ENCODE data around the gene D2HGDH.

D2HGDH gene

GRCh38 chr2:241734467-241735208 lies at the start of gene D2HGDH:
Gene D2HGDH (plus strand): TSS chr2:241734630. CDS start chr2:241735225, 595 bp downstream.
- no peak for TF ChIP-seq GATA2 (IDR thresholded peaks at IDR 0.05; ENCODE audit: low read depth, low read length)
- no peak for TF ChIP-seq GATA3 (IDR thresholded peaks at IDR 0.05; ENCODE audit: low read depth, low read length)

DNA sequence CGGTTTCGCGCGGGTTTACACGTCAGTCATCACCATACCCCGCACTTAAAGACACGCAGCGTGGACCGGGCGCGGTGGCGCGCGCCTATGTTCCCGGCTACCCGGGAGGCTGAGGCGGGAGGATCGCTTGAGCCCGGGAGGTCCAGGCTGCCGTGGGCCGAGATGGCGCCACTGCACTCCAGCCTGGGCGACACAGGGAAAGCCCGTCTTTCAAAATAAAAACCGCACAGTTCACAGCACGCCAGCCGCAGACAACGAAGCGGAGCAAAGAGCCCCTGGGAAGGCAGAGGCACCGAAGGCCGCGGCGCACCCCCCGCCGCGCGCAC lies 48.1 kb upstream of the D2HGDH start:
- TF ChIP-seq GATA3 (IDR thresholded peaks at IDR 0.05; ENCODE audit: low read depth, low read length) (no peak), GATA2 (IDR thresholded peaks at IDR 0.05; ENCODE audit: low read depth, low read length) (no peak)

GRCh38 chr2:241686650-241687425 lies 47.6 kb upstream of the D2HGDH start, which contains the start of gene DTYMK:
Gene DTYMK (minus strand): TSS chr2:241686815. CDS start chr2:241686783, 32 bp downstream.
- TF ChIP-seq GATA2 (IDR thresholded peaks at IDR 0.05; ENCODE audit: low read depth, low read length) (no peak), GATA3 (IDR thresholded peaks at IDR 0.05; ENCODE audit: low read depth, low read length) (no peak)

DNA sequence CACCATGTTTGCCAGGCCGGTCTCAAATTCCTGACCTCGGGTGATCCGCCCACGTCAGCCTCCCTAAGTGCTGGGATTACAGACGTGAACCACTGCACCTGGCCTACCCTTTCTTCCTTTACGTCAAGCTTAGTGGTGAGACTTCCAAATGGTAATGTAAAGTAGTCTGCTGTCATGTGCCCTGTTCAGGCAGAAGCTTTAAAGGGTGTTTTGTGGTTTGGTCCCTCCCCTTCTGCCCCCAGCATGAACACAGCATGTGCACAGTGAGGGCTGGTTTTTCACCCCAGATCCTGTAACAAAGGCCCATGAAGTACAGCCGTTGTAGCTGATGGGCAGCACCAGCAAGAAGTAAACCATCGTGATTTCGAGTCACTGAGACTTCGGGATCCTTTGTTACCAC lies 45.1 kb upstream of the D2HGDH start:
- TF ChIP-seq GATA2 (IDR thresholded peaks at IDR 0.05; ENCODE audit: low read depth, low read length): no peak
- no peak for TF ChIP-seq GATA3 (IDR thresholded peaks at IDR 0.05; ENCODE audit: low read depth, low read length)

- no peak for TF ChIP-seq GATA2 (IDR thresholded peaks at IDR 0.05; ENCODE audit: low read depth, low read length)
- no peak for TF ChIP-seq GATA3 (IDR thresholded peaks at IDR 0.05; ENCODE audit: low read depth, low read length)
Observed at GRCh38 chr2:241690202-241690717, 44.2 kb upstream of the D2HGDH start.

GRCh38 chr2:241692448-241692847 lies 42.0 kb upstream of the D2HGDH start:
- TF ChIP-seq GATA2 (IDR thresholded peaks at IDR 0.05; ENCODE audit: low read depth, low read length): no peak
- TF ChIP-seq GATA3 (IDR thresholded peaks at IDR 0.05; ENCODE audit: low read depth, low read length): no peak

GRCh38 chr2:241695651-241696050 lies 38.8 kb upstream of the D2HGDH start:
- TF ChIP-seq GATA3 (IDR thresholded peaks at IDR 0.05; ENCODE audit: low read depth, low read length) (no peak), GATA2 (IDR thresholded peaks at IDR 0.05; ENCODE audit: low read depth, low read length) (no peak)

GRCh38 chr2:241701149-241701398 lies 33.4 kb upstream of the D2HGDH start:
- TF ChIP-seq GATA2 (IDR thresholded peaks at IDR 0.05; ENCODE audit: low read depth, low read length) (no peak), GATA3 (IDR thresholded peaks at IDR 0.05; ENCODE audit: low read depth, low read length) (no peak)

DNA sequence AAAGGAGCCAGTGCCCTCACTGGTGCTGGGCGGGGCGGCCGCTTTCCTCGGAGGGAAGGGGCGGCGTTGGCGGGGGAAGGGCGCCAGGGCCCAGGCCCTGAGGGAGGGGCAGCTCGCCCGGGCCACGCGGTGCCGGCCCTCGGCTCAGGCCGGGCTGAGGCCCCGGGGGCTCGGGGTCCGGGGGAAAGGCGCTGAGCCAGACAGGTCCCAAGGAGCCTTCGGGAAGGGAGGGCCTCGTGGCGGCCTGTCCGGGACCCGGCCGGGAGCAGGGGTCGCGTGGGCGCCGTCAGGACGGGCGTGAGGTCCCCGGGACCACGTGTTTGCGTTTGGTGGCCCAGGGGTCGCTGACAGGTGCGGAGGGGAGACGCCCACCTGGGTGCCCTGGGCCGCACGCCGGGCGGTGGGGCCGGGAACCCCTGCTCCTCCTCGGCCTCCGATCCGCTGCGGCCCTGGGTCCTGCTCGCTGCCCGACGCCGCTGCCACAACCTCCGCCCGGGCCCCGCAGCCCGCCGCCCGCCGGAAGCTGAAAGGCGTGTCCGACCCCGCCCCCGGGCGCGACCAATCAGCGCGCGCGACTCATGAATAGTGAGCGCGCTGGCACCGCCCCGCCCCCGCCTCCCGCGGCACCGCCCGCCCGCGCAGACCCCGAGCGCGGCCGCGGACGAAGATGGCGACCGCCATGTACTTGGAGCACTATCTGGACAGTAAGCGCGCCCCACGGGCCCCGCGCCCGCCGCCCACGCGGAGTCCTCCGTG lies 32.9 kb upstream of the D2HGDH start, which contains the start of gene ING5:
ING5 (plus strand) TSS at position 641 of the 756 bp plus-strand sequence; CDS start at position 668, 27 bp downstream.
- TF ChIP-seq GATA3 (IDR thresholded peaks at IDR 0.05; ENCODE audit: low read depth, low read length): no peak
- TF ChIP-seq GATA2 (IDR thresholded peaks at IDR 0.05; ENCODE audit: low read depth, low read length): no peak

- TF ChIP-seq GATA2 (IDR thresholded peaks at IDR 0.05; ENCODE audit: low read depth, low read length) (no peak), GATA3 (IDR thresholded peaks at IDR 0.05; ENCODE audit: low read depth, low read length) (no peak)
Observed at GRCh38 chr2:241702155-241703031, 32.0 kb upstream of the D2HGDH start.

DNA sequence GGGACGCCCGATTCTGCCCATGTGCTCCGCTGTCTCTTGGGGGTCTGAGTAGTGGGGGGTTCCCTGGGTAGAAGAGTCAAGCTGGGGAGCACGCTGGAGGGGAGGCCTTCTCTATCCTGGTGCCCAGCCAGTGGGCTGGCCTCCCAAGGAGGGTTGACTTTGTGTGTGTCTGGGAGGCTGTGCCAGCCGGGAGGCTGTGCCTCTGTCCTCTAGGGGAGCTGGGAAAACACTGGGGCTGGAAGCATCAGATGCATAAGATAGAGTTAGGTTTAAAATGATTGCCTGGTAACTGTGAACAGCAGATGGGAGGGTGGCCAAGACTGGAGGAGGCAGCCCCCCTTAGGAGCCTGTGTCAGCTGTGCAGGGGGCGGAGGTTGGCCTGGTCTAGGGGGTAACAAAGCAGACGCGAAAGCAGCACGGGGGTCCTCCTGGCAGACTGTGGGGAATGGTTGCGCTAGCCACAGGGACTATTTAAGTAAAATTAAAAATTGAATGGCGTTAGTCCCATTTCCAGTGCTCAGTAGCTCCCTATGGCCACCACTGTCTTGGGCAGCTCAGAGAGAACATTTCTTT lies 31.3 kb upstream of the D2HGDH start:
- TF ChIP-seq GATA3 (IDR thresholded peaks at IDR 0.05; ENCODE audit: low read depth, low read length): no peak
- TF ChIP-seq GATA2 (IDR thresholded peaks at IDR 0.05; ENCODE audit: low read depth, low read length): no peak

- TF ChIP-seq GATA2 (IDR thresholded peaks at IDR 0.05; ENCODE audit: low read depth, low read length): no peak
- TF ChIP-seq GATA3 (IDR thresholded peaks at IDR 0.05; ENCODE audit: low read depth, low read length): no peak
Observed at GRCh38 chr2:241706537-241706936, 27.9 kb upstream of the D2HGDH start.

DNA sequence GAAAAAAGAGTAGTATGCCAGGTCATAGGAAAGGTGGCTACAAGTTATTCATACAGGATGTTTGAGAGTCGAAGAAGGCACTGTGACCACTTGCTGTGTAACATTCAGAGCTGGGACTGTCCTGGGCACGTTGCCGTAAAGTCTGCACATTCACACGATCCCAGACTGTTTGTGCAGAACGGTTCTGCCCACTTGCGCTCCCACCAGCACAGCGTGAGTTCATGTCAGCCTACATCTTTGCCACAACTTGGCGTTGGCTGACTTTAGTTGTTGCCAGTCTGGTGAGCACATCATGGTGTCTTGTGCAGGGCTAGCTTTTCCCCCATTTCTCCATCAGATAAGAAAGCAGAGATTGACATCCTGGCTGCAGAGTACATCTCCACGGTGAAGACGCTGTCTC lies 25.6 kb upstream of the D2HGDH start:
- TF ChIP-seq GATA2 (IDR thresholded peaks at IDR 0.05; ENCODE audit: low read depth, low read length): no peak
- TF ChIP-seq GATA3 (IDR thresholded peaks at IDR 0.05; ENCODE audit: low read depth, low read length): no peak
